K562 (cell line): ENCODE results near the gene FUT4. TPM values are rescaled to one million over a fixed set of nuclear protein-coding genes. Genes with fewer than 3 reads are reported as not detected.

ENCODE experiments used
- CBX5 ChIP-seq: IDR thresholded peaks from 2 replicates; pipeline ENCODE4 v1.6.1; 2014; ENCODE audit warnings: low read depth, borderline replicate concordance
- FOXJ2 ChIP-seq: fragments of 200-800 bp; sonication (Bioruptor generic); IDR thresholded peaks from 2 replicates; pipeline ENCODE4 v1.6.1; 2016; ENCODE audit warnings: missing genetic modification characterization, missing compliant biosample characterization
- FUS ChIP-seq: fragments of 200-400 bp; formaldehyde crosslinking; optimal IDR thresholded peaks from 2 replicates; pipeline ENCODE3; 2017; ENCODE audit warnings: low read depth, low read length
- HEY1 ChIP-seq: fragments of 250-450 bp; sonication (Bioruptor Pico); IDR thresholded peaks from 2 replicates; pipeline ENCODE4 v1.5.0; 2020; ENCODE audit warnings: mild to moderate bottlenecking, moderate library complexity, borderline replicate concordance
- HLTF ChIP-seq: fragments of 450-650 bp; IDR thresholded peaks from 2 replicates; pipeline ENCODE4 v1.6.1; 2016
- ILF3 ChIP-seq: fragments of 450-650 bp; IDR thresholded peaks from 2 replicates; pipeline ENCODE4 v1.6.1; 2018; ENCODE audit warnings: antibody characterized with exemption, mild to moderate bottlenecking, moderate library complexity, borderline replicate concordance
- MBD2 ChIP-seq: sonication (generic); IDR thresholded peaks from 2 replicates; pipeline ENCODE4 v1.6.1; 2016; ENCODE audit warnings: low read depth, borderline replicate concordance
- PHB2 ChIP-seq: fragments of 450-650 bp; IDR thresholded peaks from 2 replicates; pipeline ENCODE4 v1.6.1; 2017; ENCODE audit warnings: low read depth
- POLR3A ChIP-seq: IDR thresholded peaks from 2 replicates; pipeline ENCODE4 v1.6.1; 2011; ENCODE audit warnings: borderline replicate concordance, mild to moderate bottlenecking, moderate library complexity; ENCODE audit not compliant: insufficient read length, insufficient read depth; ENCODE audit errors: extremely low read depth
- PYGO2 ChIP-seq: fragments of 450-650 bp; IDR thresholded peaks from 2 replicates; pipeline ENCODE4 v1.6.1; 2016; ENCODE audit warnings: mild to moderate bottlenecking, missing genetic modification characterization, moderate library complexity, missing compliant biosample characterization
- RAD21 ChIP-seq, 2 experiments: fragments of 250-450 bp in 1 of 2; fragments of 450-650 bp in 1 of 2; sonication (Bioruptor Pico) in 1 of 2; formaldehyde crosslinking in 1 of 2; IDR thresholded peaks in 1 of 2; conservative IDR thresholded peaks in 1 of 2; 2 replicates each; pipeline versions ENCODE4 v1.4.0 to v1.8.0; 2020 to 2022; ENCODE audit warnings: mild to moderate bottlenecking in 2 of 2, moderate library complexity in 1 of 2
- SAFB ChIP-seq: fragments of 200-400 bp; formaldehyde crosslinking; IDR thresholded peaks from 2 replicates; pipeline ENCODE4 v1.6.1; 2017; ENCODE audit warnings: low read depth, low read length, borderline replicate concordance
- SRF ChIP-seq, 2 experiments: fragments of 250-450, 450-650 bp in 1 of 2; sonication (Bioruptor Pico) in 1 of 2; sonication (generic) in 1 of 2; formaldehyde crosslinking; IDR thresholded peaks; 2 replicates each; pipeline versions ENCODE4 v1.5.0 to v1.5.1; 2020 to 2022; ENCODE audit warnings: mild to moderate bottlenecking in 1 of 2, missing genetic modification reagents in 1 of 2
- ZEB2 ChIP-seq: fragments of 450-650 bp; IDR thresholded peaks from 2 replicates; pipeline ENCODE4 v1.6.1; 2016
- ZNF184 ChIP-seq: sonication (generic); formaldehyde crosslinking; IDR thresholded peaks from 2 replicates; pipeline ENCODE4 v1.5.0; 2020; ENCODE audit warnings: missing genetic modification reagents
- ZNF586 ChIP-seq: fragments of 450-650 bp; formaldehyde crosslinking; conservative IDR thresholded peaks from 2 replicates; pipeline ENCODE4 v1.4.0; 2020; ENCODE audit warnings: mild to moderate bottlenecking, moderate library complexity
- polyA plus RNA-seq, 8 experiments: library from polyadenylated mRNA; depleted of rRNA in 4 of 8; stranded (reverse) in 5 of 8; unstranded in 3 of 8; fragments of >200 nt; fragmentation: Nextera tagmentation in 2 of 8; fragmentation: Illumina TruSeq in 1 of 8; extraction: Ambion mirVana in 2 of 8; extraction: Trizol in 1 of 8; gene quantifications; 2 replicates each; pipeline versions ENCODE4 v1.2.1 to v1.2.3, GENCODE V29; 2011 to 2014; ENCODE audit warnings: inconsistent platforms in 1 of 8, missing spikeins in 1 of 8
- total RNA-seq, 7 experiments: library from RNA; depleted of rRNA in 6 of 7; stranded (reverse); fragments of >200 nt in 6 of 7; fragmentation: Illumina TruSeq in 2 of 7; extraction: Trizol in 2 of 7; gene quantifications; 2 replicates each; pipeline versions ENCODE4 v1.2.1 to v1.2.3, GENCODE V29; 2011 to 2021; ENCODE audit warnings: low replicate concordance in 1 of 7
- TF ChIP-seq, protein P1 (sequence below): fragments of 450-650 bp; formaldehyde crosslinking; IDR thresholded peaks from 2 replicates; pipeline ENCODE4 v1.4.0; 2022; ENCODE audit warnings: missing genetic modification characterization
- TF ChIP-seq, protein P2 (sequence below): fragments of 450-650 bp; IDR thresholded peaks from 2 replicates; pipeline ENCODE4 v1.6.1; 2016; ENCODE audit warnings: antibody characterized with exemption
- TF ChIP-seq, protein P3 (sequence below): fragments of 150-350 bp; IDR thresholded peaks from 2 replicates; pipeline ENCODE4 v1.6.1; 2014; ENCODE audit warnings: low read depth, mild to moderate bottlenecking, low read length, borderline replicate concordance
- TF ChIP-seq, protein P4 (sequence below): sonication (generic); formaldehyde crosslinking; IDR thresholded peaks from 2 replicates; pipeline ENCODE4 v1.8.1; 2022; ENCODE audit warnings: missing genetic modification reagents
- TF ChIP-seq, protein P5 (sequence below): sonication (generic); formaldehyde crosslinking; IDR thresholded peaks from 2 replicates; pipeline ENCODE4 v1.9.0; 2022; ENCODE audit warnings: mild to moderate bottlenecking, missing genetic modification reagents

The FUT4 gene
- total and polyA plus RNA-seq, 9 of the 15 experiments (the other 6 are each of a cell fraction or from before 2014, with no cell fraction given) = 1.1 to 8.9 (median 5.5) TPM

DNA sequence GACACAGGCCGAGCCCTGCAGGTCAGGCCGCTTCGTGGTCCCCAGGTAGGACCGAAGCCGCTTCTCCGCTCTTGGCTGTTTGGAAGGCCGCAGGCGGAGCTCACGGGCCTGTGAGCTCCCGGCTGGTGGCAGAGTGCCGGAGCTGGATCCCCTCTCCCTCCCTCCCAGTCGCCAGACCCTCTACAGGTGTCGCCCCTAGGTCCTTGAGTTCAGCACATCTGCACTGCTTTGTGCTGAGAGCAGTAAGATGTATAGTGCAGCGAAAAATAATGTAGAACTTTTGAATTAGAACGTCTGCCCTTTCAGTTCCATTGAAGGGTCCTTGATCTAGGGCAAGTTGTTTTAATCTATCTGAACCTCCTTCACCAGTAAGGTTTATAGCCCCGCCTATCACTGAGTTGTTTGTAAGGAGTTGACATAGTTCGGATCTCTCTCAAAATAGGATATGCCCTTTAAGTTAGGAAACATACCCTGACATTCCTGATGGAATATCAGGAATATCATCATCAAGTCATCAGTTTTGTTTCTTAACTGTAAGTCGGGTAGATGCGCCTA, 49.5 kb upstream of the FUT4 start (continued):
- TF ChIP-seq, protein P1, sequence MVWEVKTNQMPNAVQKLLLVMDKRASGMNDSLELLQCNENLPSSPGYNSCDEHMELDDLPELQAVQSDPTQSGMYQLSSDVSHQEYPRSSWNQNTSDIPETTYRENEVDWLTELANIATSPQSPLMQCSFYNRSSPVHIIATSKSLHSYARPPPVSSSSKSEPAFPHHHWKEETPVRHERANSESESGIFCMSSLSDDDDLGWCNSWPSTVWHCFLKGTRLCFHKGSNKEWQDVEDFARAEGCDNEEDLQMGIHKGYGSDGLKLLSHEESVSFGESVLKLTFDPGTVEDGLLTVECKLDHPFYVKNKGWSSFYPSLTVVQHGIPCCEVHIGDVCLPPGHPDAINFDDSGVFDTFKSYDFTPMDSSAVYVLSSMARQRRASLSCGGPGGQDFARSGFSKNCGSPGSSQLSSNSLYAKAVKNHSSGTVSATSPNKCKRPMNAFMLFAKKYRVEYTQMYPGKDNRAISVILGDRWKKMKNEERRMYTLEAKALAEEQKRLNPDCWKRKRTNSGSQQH (CRISPR knock-in tag) = no peak
- TF ChIP-seq, protein P2, sequence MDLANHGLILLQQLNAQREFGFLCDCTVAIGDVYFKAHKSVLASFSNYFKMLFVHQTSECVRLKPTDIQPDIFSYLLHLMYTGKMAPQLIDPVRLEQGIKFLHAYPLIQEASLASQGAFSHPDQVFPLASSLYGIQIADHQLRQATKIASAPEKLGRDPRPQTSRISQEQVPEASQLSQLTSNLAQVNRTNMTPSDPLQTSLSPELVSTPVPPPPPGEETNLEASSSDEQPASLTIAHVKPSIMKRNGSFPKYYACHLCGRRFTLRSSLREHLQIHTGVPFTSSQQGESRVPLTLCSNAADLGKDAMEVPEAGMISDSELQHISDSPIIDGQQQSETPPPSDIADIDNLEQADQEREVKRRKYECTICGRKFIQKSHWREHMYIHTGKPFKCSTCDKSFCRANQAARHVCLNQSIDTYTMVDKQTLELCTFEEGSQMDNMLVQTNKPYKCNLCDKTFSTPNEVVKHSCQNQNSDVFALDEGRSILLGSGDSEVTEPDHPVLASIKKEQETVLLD = no peak
- TF ChIP-seq PYGO2 (tag) (no peak), HLTF (no peak), ZNF184 (no peak), SRF (CRISPR knock-in tag; IDR thresholded peaks at IDR 0.05) (0 out of 4 replicates have a peak, but pooled peaks of 1 of the 2 experiments have one; percentile 1), FUS (no peak), PHB2 (no peak), ZNF586 (CRISPR knock-in tag) (no peak), CBX5 (no peak), ZEB2 (no peak), SAFB (no peak), FOXJ2 (tag) (no peak), HEY1 (0 out of 2 replicates have a peak, but pooled peaks have one; percentile 47), MBD2 (no peak), POLR3A (no peak), ILF3 (no peak), RAD21 (CRISPR knock-in tag; conservative IDR thresholded peaks at IDR 0.05 in 1 of 2, IDR thresholded peaks at IDR 0.05 in 1 of 2) (no peak)
- TF ChIP-seq, protein P3, sequence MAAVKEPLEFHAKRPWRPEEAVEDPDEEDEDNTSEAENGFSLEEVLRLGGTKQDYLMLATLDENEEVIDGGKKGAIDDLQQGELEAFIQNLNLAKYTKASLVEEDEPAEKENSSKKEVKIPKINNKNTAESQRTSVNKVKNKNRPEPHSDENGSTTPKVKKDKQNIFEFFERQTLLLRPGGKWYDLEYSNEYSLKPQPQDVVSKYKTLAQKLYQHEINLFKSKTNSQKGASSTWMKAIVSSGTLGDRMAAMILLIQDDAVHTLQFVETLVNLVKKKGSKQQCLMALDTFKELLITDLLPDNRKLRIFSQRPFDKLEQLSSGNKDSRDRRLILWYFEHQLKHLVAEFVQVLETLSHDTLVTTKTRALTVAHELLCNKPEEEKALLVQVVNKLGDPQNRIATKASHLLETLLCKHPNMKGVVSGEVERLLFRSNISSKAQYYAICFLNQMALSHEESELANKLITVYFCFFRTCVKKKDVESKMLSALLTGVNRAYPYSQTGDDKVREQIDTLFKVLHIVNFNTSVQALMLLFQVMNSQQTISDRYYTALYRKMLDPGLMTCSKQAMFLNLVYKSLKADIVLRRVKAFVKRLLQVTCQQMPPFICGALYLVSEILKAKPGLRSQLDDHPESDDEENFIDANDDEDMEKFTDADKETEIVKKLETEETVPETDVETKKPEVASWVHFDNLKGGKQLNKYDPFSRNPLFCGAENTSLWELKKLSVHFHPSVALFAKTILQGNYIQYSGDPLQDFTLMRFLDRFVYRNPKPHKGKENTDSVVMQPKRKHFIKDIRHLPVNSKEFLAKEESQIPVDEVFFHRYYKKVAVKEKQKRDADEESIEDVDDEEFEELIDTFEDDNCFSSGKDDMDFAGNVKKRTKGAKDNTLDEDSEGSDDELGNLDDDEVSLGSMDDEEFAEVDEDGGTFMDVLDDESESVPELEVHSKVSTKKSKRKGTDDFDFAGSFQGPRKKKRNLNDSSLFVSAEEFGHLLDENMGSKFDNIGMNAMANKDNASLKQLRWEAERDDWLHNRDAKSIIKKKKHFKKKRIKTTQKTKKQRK = no peak
- TF ChIP-seq, protein P4, sequence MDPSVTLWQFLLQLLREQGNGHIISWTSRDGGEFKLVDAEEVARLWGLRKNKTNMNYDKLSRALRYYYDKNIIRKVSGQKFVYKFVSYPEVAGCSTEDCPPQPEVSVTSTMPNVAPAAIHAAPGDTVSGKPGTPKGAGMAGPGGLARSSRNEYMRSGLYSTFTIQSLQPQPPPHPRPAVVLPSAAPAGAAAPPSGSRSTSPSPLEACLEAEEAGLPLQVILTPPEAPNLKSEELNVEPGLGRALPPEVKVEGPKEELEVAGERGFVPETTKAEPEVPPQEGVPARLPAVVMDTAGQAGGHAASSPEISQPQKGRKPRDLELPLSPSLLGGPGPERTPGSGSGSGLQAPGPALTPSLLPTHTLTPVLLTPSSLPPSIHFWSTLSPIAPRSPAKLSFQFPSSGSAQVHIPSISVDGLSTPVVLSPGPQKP = no peak
- TF ChIP-seq, protein P5, sequence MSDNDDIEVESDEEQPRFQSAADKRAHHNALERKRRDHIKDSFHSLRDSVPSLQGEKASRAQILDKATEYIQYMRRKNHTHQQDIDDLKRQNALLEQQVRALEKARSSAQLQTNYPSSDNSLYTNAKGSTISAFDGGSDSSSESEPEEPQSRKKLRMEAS = no peak
